Muscle of leg (tissue), 11 donors: ENCODE results near the gene GRM1. TPM values are rescaled to one million over a fixed set of nuclear protein-coding genes. Genes with fewer than 3 reads are reported as not detected.

Experiments
- DNase-seq: peaks from one replicate; pipeline ENCODE4 v3.0.0; 2013
- H3K27ac ChIP-seq: one replicate; pipeline ENCODE4 v1.5.1; 2013; ENCODE audit warnings: mild to moderate bottlenecking, low read length, control low read depth
- H3K27me3 ChIP-seq: one replicate; pipeline ENCODE4 v1.6.1; 2013; ENCODE audit warnings: low read length; ENCODE audit not compliant: control insufficient read depth, insufficient read depth
- H3K36me3 ChIP-seq: one replicate; pipeline ENCODE4 v1.6.1; 2013; ENCODE audit warnings: low read length; ENCODE audit not compliant: control insufficient read depth, insufficient read depth
- H3K4me1 ChIP-seq: one replicate; pipeline ENCODE4 v1.6.1; 2013; ENCODE audit warnings: low read length; ENCODE audit not compliant: control insufficient read depth, insufficient read depth
- H3K4me3 ChIP-seq: one replicate; pipeline ENCODE4 v1.5.1; 2013; ENCODE audit warnings: low read length, control low read depth
- H3K9me3 ChIP-seq: replicated peaks from 2 replicates; pipeline ENCODE4 v1.6.1; 2013; ENCODE audit warnings: low read depth, low read length; ENCODE audit not compliant: control insufficient read depth
- whole genome bisulfite sequencing: methylation state at CpG from one replicate; pipeline ENCODE4 v1.1.5; 2013; ENCODE audit warnings: missing lambda C conversion rate; ENCODE audit not compliant: insufficient coverage; 5-methylcytosine and 5-hydroxymethylcytosine counted together
- polyA plus RNA-seq, 8 donors: library from polyadenylated mRNA; unstranded; fragments of 120-200 nt; gene quantifications; one replicate each; pipeline versions ENCODE4 v1.2.1 to v1.2.3, GENCODE V29; 2013; ENCODE audit warnings: inconsistent platforms in 1 of 8, low replicate concordance in 1 of 8; ENCODE audit not compliant: insufficient read length in 8 of 8, insufficient read depth in 1 of 8
- total RNA-seq: library from RNA; stranded (reverse); fragments of 120-200 nt; gene quantifications from one replicate; pipeline ENCODE4 v1.2.4, GENCODE V29; 2013

The GRM1 gene
- total and polyA plus RNA-seq, 9 donors, result 0.05 to 0.18 (median 0.09) TPM

GRCh38 chr6:146133866-146134265, 105.0 kb downstream of the GRM1 start:
- WGBS, result 80% methylated on average over 1 of the region's 2 CpGs
- DNase-seq, result no peak
- Histone ChIP-seq H3K27ac (no peak overlapping the region), H3K4me3 (no peak overlapping the region), H3K4me1 (no peaks in the 10 kb centered on the region), H3K9me3 (no peaks in the 10 kb centered on the region), H3K36me3 (no peaks in the 10 kb centered on the region), H3K27me3 (no peaks in the 10 kb centered on the region)

DNA sequence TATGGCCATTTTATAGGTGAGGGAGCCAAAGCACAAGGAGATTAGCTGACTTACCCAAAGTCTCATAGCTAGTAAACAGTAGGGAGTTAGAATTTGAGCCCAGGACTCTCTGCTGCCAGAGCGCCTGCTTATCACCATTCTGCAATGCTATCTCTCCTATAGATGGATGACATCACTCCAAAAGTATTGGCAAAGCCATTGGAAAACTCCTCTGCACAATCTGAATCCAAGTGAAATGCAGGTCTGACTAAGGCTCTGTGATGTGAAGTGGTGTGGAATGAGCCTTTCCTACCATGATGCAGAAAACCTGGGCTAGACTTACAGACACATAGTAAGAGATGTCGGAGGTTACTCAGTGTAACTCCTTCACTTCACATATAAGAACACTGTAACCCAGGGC, 106.3 kb downstream of the GRM1 start:
- no CpG with 5 or more reads among the region's 2 CpGs for WGBS
- Histone ChIP-seq H3K36me3 (no peaks in the 10 kb centered on the region), H3K27ac (no peak overlapping the region), H3K9me3 (no peaks in the 10 kb centered on the region), H3K27me3 (no peaks in the 10 kb centered on the region), H3K4me3 (no peak overlapping the region), H3K4me1 (no peaks in the 10 kb centered on the region)
- no peak for DNase-seq

DNA sequence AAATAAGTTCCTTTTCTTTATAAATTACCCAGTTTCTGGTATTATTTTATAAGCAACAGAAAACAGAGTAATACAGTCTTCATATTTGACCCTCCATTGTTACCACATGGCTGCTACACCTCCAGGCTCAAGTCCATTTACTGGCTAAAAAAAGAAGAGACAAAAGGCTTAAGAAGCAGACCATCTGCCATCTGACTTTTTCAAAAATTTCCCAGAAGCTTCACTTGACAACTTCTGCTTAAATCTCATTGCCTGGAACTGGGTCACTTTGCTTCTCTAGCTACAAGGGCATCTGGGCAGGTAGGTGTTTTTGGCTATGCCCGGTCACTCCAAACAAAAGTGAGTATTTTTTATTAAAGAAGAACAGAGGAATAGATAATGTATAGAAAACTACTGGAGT, 118.0 kb downstream of the GRM1 start:
- Histone ChIP-seq H3K9me3 (no peaks in the 10 kb centered on the region), H3K36me3 (no peaks in the 10 kb centered on the region), H3K27me3 (no peaks in the 10 kb centered on the region), H3K4me1 (no peaks in the 10 kb centered on the region), H3K27ac (no peak overlapping the region), H3K4me3 (no peak overlapping the region)
- no peak for DNase-seq
- WGBS, result no CpG with 5 or more reads among the region's 1 CpG

- Histone ChIP-seq H3K9me3 (no peaks in the 10 kb centered on the region), H3K4me3 (no peak overlapping the region), H3K36me3 (no peaks in the 10 kb centered on the region), H3K27me3 (no peaks in the 10 kb centered on the region), H3K4me1 (no peaks in the 10 kb centered on the region), H3K27ac (no peak overlapping the region)
- no peak for DNase-seq
- WGBS, result no CpG with 5 or more reads among the region's 1 CpG
Measured at GRCh38 chr6:146149770-146150169, 120.9 kb downstream of the GRM1 start.

DNA sequence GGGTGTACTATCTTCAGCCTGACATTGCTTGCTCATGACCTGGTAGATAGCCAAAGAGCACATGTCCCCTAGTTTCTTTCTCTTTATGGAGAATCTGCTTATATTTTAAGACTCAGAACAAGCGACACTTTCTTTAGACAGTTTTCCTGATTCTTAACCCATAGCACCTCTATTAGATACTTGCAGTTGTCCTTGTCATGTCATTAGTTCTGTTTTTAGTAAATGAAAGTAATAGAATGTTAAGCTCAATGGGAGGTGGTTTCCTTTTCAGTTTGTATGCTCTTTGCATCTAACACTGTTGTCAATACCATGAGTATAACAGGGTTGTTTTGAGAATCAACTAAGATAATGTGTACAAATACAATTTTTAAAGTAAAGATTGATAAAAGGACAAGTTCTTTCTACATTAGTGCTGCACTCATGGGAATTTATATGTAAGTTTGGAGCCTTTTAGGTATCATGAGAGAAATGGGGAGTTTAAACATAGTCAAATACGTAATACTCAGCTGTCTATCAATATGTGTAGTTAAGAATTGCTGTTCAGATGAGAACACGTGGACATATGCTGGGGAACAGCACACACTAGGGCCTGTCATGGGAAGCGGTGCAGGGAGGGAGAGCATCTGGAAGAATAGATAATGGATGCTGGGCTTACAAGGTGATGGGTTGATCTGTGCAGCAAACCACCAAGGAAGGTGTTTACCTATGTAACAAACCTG, 124.3 kb downstream of the GRM1 start:
- 80% methylated on average over 3 of the region's 4 CpGs for WGBS
- DNase-seq, result no peak
- Histone ChIP-seq H3K4me3 (no peak overlapping the region), H3K27ac (no peak overlapping the region), H3K27me3 (no peaks in the 10 kb centered on the region), H3K9me3 (no peaks in the 10 kb centered on the region), H3K36me3 (no peaks in the 10 kb centered on the region), H3K4me1 (no peaks in the 10 kb centered on the region)

GRCh38 chr6:146154197-146154596, 125.3 kb downstream of the GRM1 start:
- H3K9me3 ChIP-seq, result no peaks in the 10 kb centered on the region
- no peaks in the 10 kb centered on the region for H3K36me3 ChIP-seq
- H3K4me1 ChIP-seq, result no peaks in the 10 kb centered on the region
- no peak overlapping the region for H3K4me3 ChIP-seq
- H3K27me3 ChIP-seq, result no peaks in the 10 kb centered on the region
- 47% methylated on average over 3 of the region's 6 CpGs for WGBS
- DNase-seq, result no peak
- H3K27ac ChIP-seq, result no peak overlapping the region

- no peaks in the 10 kb centered on the region for H3K4me1 ChIP-seq
- H3K27ac ChIP-seq, result no peak overlapping the region
- H3K36me3 ChIP-seq, result no peaks in the 10 kb centered on the region
- H3K4me3 ChIP-seq, result no peak overlapping the region
- no peaks in the 10 kb centered on the region for H3K9me3 ChIP-seq
- H3K27me3 ChIP-seq, result no peaks in the 10 kb centered on the region
- 83% methylated on average over 1 of the region's 5 CpGs for WGBS
- DNase-seq, result no peak
Measured at GRCh38 chr6:146161664-146162063, 132.8 kb downstream of the GRM1 start.

- Histone ChIP-seq H3K4me3 (no peak overlapping the region), H3K27me3 (no peaks in the 10 kb centered on the region), H3K36me3 (no peaks in the 10 kb centered on the region), H3K9me3 (no peaks in the 10 kb centered on the region), H3K27ac (no peak overlapping the region), H3K4me1 (no peaks in the 10 kb centered on the region)
- WGBS, result no CpG with 5 or more reads among the region's 1 CpG
- no peak for DNase-seq
Measured at GRCh38 chr6:146169872-146170271, 141.0 kb downstream of the GRM1 start.

DNA sequence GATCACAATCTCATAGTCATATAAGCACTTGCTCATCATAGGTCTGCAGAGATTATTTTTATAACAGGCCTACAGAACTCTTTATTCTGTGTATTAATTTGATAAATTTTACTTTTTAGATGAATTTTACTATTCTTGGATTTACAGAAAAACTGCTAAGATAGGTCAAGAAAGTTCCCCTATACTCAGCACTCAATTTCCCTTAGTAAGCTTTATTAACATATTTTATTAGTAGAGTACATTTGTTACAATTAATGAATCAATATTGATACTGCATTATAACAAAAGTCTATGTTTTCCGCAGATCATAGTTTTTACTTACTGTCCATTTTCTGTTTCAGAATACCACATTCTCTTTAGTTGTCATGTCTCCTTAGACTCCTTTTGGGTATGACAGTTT, 148.9 kb downstream of the GRM1 start:
- Histone ChIP-seq H3K4me1 (no peaks in the 10 kb centered on the region), H3K4me3 (no peak overlapping the region), H3K27me3 (no peaks in the 10 kb centered on the region), H3K36me3 (no peaks in the 10 kb centered on the region), H3K9me3 (no peaks in the 10 kb centered on the region), H3K27ac (no peak overlapping the region)
- no peak for DNase-seq
- no CpG with 5 or more reads among the region's 1 CpG for WGBS

- no peak overlapping the region for H3K4me3 ChIP-seq
- no peaks in the 10 kb centered on the region for H3K36me3 ChIP-seq
- no peaks in the 10 kb centered on the region for H3K4me1 ChIP-seq
- WGBS, result no CpG with 5 or more reads among the region's 1 CpG
- H3K27ac ChIP-seq, result no peak overlapping the region
- no peak for DNase-seq
- H3K27me3 ChIP-seq, result no peaks in the 10 kb centered on the region
- H3K9me3 ChIP-seq, result no peaks in the 10 kb centered on the region
Measured at GRCh38 chr6:146183831-146184230, 155.0 kb downstream of the GRM1 start.

DNA sequence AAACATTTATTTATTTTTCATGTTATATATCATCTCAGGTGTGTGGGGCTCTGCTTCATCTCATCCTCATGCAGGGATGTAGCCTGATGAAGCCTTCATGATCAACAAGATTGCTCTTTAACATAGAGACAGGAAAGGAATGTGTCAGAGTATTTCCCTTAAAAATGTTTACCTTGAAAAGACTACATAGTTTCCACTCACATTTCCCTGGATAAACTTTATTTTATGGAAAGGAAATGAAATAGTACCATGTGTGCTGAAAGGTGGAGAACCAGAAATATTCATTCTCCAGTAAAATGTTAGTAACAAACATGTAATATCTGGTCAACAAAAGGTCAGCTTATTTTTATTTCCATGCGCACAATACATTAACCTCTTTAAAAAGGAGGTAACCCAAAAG, 155.8 kb downstream of the GRM1 start:
- Histone ChIP-seq H3K27ac (no peak overlapping the region), H3K4me3 (no peak overlapping the region), H3K36me3 (no peaks in the 10 kb centered on the region), H3K4me1 (no peaks in the 10 kb centered on the region), H3K27me3 (no peaks in the 10 kb centered on the region), H3K9me3 (no peaks in the 10 kb centered on the region)
- DNase-seq, result no peak
- WGBS, result no CpG with 5 or more reads among the region's 1 CpG
